Activated T-cell treated with anti-CD3 and anti-CD28 coated beads, Interleukin-2, amount 50 U/mL, for 4 hours (primary cell): ENCODE data around the gene ARF3. TPM values are rescaled to one million over a fixed set of nuclear protein-coding genes. Genes with fewer than 3 reads are reported as not detected.
A peak's percentile ranks its signal among the peaks of the same experiment; 100 is the strongest.

Experiments
- ATAC-seq, 2 donors: fragments of 200-7000 bp; cut with Tn5 transposase; one replicate each; pipeline ENCODE4 v1.10.0; 2021
- DNase-seq: peaks from one replicate; pipeline ENCODE4 v3.0.0-alpha.2; 2020
- H3K27me3 Mint-ChIP-seq: one replicate; pipeline ENCODE4 v1.8.0; 2021; ENCODE audit warnings: low read depth, mixed read lengths
- H3K36me3 Mint-ChIP-seq: one replicate; pipeline ENCODE4 v1.8.0; 2022; ENCODE audit warnings: mixed read lengths; ENCODE audit not compliant: insufficient read depth
- H3K4me1 Mint-ChIP-seq: one replicate; pipeline ENCODE4 v1.8.0; 2021; ENCODE audit warnings: low read depth, mixed read lengths
- H3K4me3 Mint-ChIP-seq: one replicate; pipeline ENCODE4 v1.8.0; 2021; ENCODE audit warnings: mild to moderate bottlenecking, moderate library complexity, mixed read lengths
- H3K9me3 Mint-ChIP-seq: one replicate; pipeline ENCODE4 v1.8.0; 2021; ENCODE audit warnings: mixed read lengths
- total RNA-seq, 3 donors: library from RNA; stranded (reverse); gene quantifications; one replicate each; pipeline ENCODE4 v1.2.1, GENCODE V29; 2021

ARF3 gene
- total RNA-seq, 3 donors from 2014 or later: 98.6 to 110 (median 109) TPM

DNA sequence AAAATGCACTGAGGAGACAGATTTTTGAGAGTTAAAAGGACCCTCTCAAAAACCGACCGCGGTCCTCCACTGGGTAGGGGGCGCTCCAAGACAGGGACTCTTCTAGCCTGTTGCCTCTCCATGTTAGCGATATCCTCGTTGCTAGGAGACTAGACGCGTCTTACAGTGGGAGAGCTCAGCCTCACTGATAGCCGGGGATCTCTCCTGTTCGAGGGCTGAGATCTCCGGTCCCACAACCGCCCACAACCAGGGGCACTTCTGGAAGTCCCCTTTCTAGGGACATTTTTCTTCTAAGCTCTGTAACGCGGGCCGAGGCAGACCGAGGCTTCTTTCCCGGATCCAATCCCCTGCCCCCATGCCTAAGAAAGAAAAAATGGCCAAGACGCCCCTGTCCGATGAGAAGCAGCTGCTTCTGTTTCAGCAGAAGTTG is 53.3 kb downstream of the ARF3 start:
- no peaks in the 10 kb centered on the region for H3K36me3 Mint-ChIP-seq
- H3K27me3 Mint-ChIP-seq: peaks cover 2% of the 10 kb centered on the region
- no peaks in the 10 kb centered on the region for H3K9me3 Mint-ChIP-seq
- peak overlapping the region; percentile 74 for H3K4me3 Mint-ChIP-seq
- DNase-seq: peak; percentile 82
- peak; percentile 99 to 100 for ATAC-seq
- H3K4me1 Mint-ChIP-seq: peaks cover 9% of the 10 kb centered on the region

- peak overlapping the region; percentile 61 for H3K4me3 Mint-ChIP-seq
- no peaks in the 10 kb centered on the region for H3K9me3 Mint-ChIP-seq
- peaks cover 9% of the 10 kb centered on the region for H3K4me1 Mint-ChIP-seq
- H3K36me3 Mint-ChIP-seq: no peaks in the 10 kb centered on the region
- ATAC-seq (no peak), DNase-seq (no peak)
- peaks cover 2% of the 10 kb centered on the region for H3K27me3 Mint-ChIP-seq
Observed at GRCh38 chr12:48903363-48903981, 53.8 kb downstream of the ARF3 start.

DNA sequence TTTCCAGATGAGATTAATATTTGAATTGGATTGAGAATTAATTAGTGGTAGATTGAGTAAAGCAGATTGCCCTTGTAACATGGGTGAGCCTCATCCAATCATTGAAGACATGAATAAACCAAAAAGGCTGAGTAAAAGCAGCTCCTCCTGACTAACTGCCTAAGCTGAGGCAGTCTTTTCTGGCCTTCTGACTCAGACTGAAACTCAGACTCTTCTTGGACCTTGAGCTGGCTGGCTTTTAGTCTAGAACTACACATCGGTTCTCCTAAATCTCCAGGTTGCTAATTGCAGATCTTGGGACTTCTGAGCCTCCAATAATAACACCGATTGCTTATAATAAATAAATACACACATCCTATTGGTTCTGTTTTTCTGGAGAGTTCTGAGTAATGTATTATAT is 56.0 kb downstream of the ARF3 start:
- no peaks in the 10 kb centered on the region for H3K9me3 Mint-ChIP-seq
- H3K36me3 Mint-ChIP-seq: no peaks in the 10 kb centered on the region
- DNase-seq: no peak
- H3K27me3 Mint-ChIP-seq: peaks cover 2% of the 10 kb centered on the region
- no peak overlapping the region for H3K4me3 Mint-ChIP-seq
- H3K4me1 Mint-ChIP-seq: peaks cover 9% of the 10 kb centered on the region
- peak; percentile 17 to 51 for ATAC-seq

- Mint-ChIP-seq H3K4me1 (peaks cover 9% of the 10 kb centered on the region), H3K9me3 (no peaks in the 10 kb centered on the region), H3K36me3 (no peaks in the 10 kb centered on the region), H3K27me3 (peaks cover 2% of the 10 kb centered on the region), H3K4me3 (no peak overlapping the region)
- DNase-seq (no peak), ATAC-seq (no peak)
Observed at GRCh38 chr12:48899651-48900050, 57.6 kb downstream of the ARF3 start.

DNA sequence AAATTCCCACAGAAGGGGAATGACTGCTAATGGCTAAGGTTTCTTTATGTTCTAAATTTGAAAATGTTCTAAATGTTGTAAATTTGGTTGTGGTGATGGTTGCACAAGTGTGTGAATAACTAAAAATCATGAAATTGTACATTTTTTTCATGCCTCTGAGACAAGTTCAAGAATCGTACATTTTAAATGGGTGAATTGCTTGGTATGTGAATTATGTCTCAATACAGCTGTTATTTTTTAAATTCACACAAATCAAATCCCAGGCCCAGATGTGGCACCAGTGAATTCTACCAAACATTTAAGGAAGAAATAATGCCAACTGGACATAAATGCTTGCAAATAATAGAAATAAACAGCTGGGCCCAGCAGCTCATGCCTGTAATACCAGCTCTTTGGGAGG is 63.0 kb downstream of the ARF3 start:
- no peaks in the 10 kb centered on the region for H3K9me3 Mint-ChIP-seq
- no peak overlapping the region for H3K4me3 Mint-ChIP-seq
- H3K4me1 Mint-ChIP-seq: peaks cover 2% of the 10 kb centered on the region
- H3K36me3 Mint-ChIP-seq: no peaks in the 10 kb centered on the region
- ATAC-seq: no peak
- no peak for DNase-seq
- peaks cover 20% of the 10 kb centered on the region for H3K27me3 Mint-ChIP-seq

DNA sequence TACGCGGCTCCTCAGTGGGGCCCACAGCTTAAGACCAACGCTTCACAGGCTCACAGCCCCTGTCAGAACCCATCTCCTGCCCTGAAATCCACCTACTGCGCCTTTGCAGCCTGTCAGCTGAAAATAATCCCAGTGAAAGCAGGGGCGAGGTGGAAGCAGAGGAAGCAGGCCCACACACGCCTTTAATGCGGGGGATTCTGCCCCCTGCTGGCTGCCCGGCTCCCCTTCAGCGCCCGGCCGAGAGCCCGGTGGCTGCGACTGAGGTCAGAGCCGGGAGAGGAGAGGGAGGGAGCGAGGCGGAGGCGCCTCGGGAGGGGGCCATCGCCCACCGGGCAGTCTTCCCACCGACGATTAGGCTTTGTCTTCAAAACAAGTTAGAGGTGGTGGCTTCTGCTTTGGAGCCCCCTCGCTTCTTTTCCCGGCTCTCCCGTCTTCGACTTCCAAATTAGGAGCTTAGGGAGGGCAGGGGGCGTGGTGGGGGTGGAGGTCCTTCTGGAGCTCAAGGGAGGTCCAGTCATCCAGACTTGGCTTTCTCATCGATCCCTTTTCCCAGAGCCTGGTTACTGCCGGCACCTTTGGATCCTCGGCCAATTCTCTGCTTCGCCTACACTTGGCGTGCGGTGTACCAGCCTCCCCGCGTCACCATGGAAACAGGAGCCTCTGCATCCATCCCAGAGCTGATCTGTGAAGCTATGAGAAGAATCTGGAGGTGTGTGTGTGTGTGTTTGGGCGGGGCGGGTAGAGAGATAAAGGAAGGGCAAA is 66.4 kb downstream of the ARF3 start:
- Mint-ChIP-seq H3K36me3 (no peaks in the 10 kb centered on the region), H3K27me3 (peaks cover 20% of the 10 kb centered on the region), H3K4me1 (peaks cover 2% of the 10 kb centered on the region), H3K4me3 (no peak overlapping the region), H3K9me3 (no peaks in the 10 kb centered on the region)
- ATAC-seq (peak; percentile 98 to 99), DNase-seq (peak; percentile 72)

DNA sequence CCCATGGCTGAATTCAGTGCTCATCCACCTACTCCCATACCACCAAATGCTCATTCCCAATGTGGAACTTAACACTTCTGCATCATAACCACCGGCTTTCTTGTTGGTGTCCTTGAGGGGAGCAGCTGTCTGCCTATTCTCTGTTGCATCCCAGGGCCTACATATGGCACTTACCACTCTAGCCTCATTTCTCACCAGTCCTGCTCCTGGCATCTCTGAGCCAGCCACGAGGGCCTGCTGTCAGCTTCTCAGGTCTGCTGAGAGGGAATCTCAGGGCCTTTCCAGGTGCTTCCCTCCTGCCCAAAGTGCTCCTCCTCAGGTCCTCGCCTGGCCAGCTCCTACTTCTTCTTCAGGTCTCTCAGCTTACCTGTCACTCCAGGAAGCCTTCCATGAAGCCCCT is 67.6 kb downstream of the ARF3 start:
- DNase-seq: no peak
- Mint-ChIP-seq H3K4me1 (peaks cover 2% of the 10 kb centered on the region), H3K36me3 (no peaks in the 10 kb centered on the region), H3K9me3 (no peaks in the 10 kb centered on the region), H3K27me3 (peaks cover 20% of the 10 kb centered on the region), H3K4me3 (no peak overlapping the region)
- no peak for ATAC-seq

Other genes with a start within 250 kb of the ARF3 start
- 10 to 100 TPM; 33.7 to 37.7 (median 35.9) TPM for gene CCNT1, start 240.8 kb downstream of the ARF3 start, total RNA-seq
- under 1 TPM; 0.22 to 0.53 (median 0.40) TPM for gene ADCY6, start 168.4 kb downstream of the ARF3 start, total RNA-seq
- 1 to 10 TPM; 1.7 to 3.5 (median 2.3) TPM for gene CACNB3, start 139.0 kb downstream of the ARF3 start, total RNA-seq
- gene DDX23, start 105.3 kb downstream of the ARF3 start, total RNA-seq: 100 to 1,000 TPM; 117 to 127 (median 126) TPM
- 1 to 10 TPM; 1.3 to 2.2 (median 2.0) TPM for gene RND1, start 91.6 kb downstream of the ARF3 start, total RNA-seq
- gene FKBP11, start 32.0 kb downstream of the ARF3 start, total RNA-seq: 100 to 1,000 TPM; 119 to 171 (median 134) TPM
- gene WNT10B, start 14.2 kb upstream of the ARF3 start, total RNA-seq: under 1 TPM; 0.13 to 0.46 (median 0.24) TPM
- gene WNT1, start 20.8 kb upstream of the ARF3 start, total RNA-seq: not detected
- gene DDN, start 41.9 kb upstream of the ARF3 start, total RNA-seq: 1 to 10 TPM in 2 of 3 donors, under 1 TPM in 1; 0.57 to 1.4 (median 1.2) TPM
- gene PRKAG1, start 61.3 kb upstream of the ARF3 start, total RNA-seq: 10 to 100 TPM; 68.1 to 70.6 (median 68.4) TPM
- 100 to 1,000 TPM; 102 to 106 (median 105) TPM for gene KMT2D, start 103.3 kb upstream of the ARF3 start, total RNA-seq
- 1 to 10 TPM; 4.5 to 5.2 (median 4.5) TPM for gene RHEBL1, start 112.5 kb upstream of the ARF3 start, total RNA-seq
- gene DHH, start 137.3 kb upstream of the ARF3 start, total RNA-seq: under 1 TPM in 1 of 3 donors, not detected in 2; 0.11 TPM
- gene LMBR1L, start 153.4 kb upstream of the ARF3 start, total RNA-seq: 10 to 100 TPM; 27.5 to 35.5 (median 28.8) TPM
- gene TUBA1B, start 173.9 kb upstream of the ARF3 start, total RNA-seq: 1,000 to 10,000 TPM; 2,095 to 2,519 (median 2,182) TPM
- 10 to 100 TPM; 23.5 to 37.0 (median 24.7) TPM for gene TUBA1A, start 231.6 kb upstream of the ARF3 start, total RNA-seq